T-cell (primary cell): ENCODE measurements around the gene UCK2. TPM values are rescaled to one million over a fixed set of nuclear protein-coding genes. Genes with fewer than 3 reads are reported as not detected.

Experiments used
- ATAC-seq, 4 experiments: fragments of 200-7000 bp in 3 of 4; fragments of 150-1000 bp in 1 of 4; cut with Tn5 transposase; replicated peaks in 1 of 4; 1 replicate in 3 of 4; 2 replicates in 1 of 4; pipeline ENCODE4 v1.10.0; 2021; ENCODE audit warnings: moderate library complexity in 3 of 4, mild to moderate bottlenecking in 2 of 4, moderate number of reproducible peaks in 1 of 4
- CTCF ChIA-PET, 2 donors: fragments of 300-600 bp; sonication (Branson Sonifier 250); formaldehyde crosslinking; loops; one replicate each; lab custom pipeline; 2022; ENCODE audit warnings: antibody characterized with exemption in 2 of 2; lab: Charles Lee
- POLR2A ChIA-PET, 2 donors: fragments of 300-600 bp; sonication (Branson Sonifier 250); formaldehyde crosslinking; loops; one replicate each; lab custom pipeline; 2022; ENCODE audit warnings: antibody characterized with exemption in 2 of 2; lab: Charles Lee
- DNase-seq, 35 experiments: peaks; one replicate each; pipeline versions ENCODE4 v3.0.0 to v3.0.0-alpha.2; 2013 to 2023
- H3K27ac ChIP-seq: one replicate; pipeline ENCODE4 v1.5.1; 2013; ENCODE audit warnings: low read length
- H3K27me3 ChIP-seq, 2 experiments: replicated peaks in 1 of 2; 1 replicate in 1 of 2; 2 replicates in 1 of 2; pipeline versions ENCODE4 v1.6.1 to v1.7.0; 2013; ENCODE audit warnings: low read length in 1 of 2, mixed read lengths in 1 of 2; ENCODE audit not compliant: control insufficient read depth in 2 of 2, insufficient read depth in 2 of 2; ENCODE audit errors: extremely low read depth in 1 of 2
- H3K36me3 ChIP-seq, 2 donors: 1 replicate in 1 of 2; 2 replicates in 1 of 2; pipeline versions ENCODE4 v1.6.1 to v1.7.0; 2013; ENCODE audit warnings: low read length in 1 of 2; ENCODE audit not compliant: control insufficient read depth in 2 of 2, insufficient read depth in 1 of 2; ENCODE audit errors: extremely low read depth in 1 of 2
- H3K4me1 ChIP-seq, 2 experiments: 1 replicate in 1 of 2; 2 replicates in 1 of 2; pipeline versions ENCODE4 v1.6.1 to v1.7.0; 2013; ENCODE audit warnings: low read length in 2 of 2, mixed read lengths in 1 of 2; ENCODE audit not compliant: insufficient read depth in 2 of 2, control insufficient read depth in 1 of 2; ENCODE audit errors: extremely low read depth in 1 of 2
- H3K4me3 ChIP-seq, 2 donors: 1 replicate in 1 of 2; 2 replicates in 1 of 2; pipeline versions ENCODE4 v1.5.1 to v1.7.0; 2013; ENCODE audit warnings: mild to moderate bottlenecking in 2 of 2, low read length in 1 of 2, moderate library complexity in 1 of 2; ENCODE audit not compliant: control insufficient read depth in 1 of 2; ENCODE audit errors: extremely low read depth in 1 of 2
- H3K9me3 ChIP-seq: 2 replicates; pipeline ENCODE4 v1.7.0; 2013
- H3K27ac Mint-ChIP-seq, 2 donors: one replicate each; pipeline ENCODE4 v1.8.0; 2020 to 2021; ENCODE audit warnings: mild to moderate bottlenecking in 2 of 2, mixed read lengths in 2 of 2
- H3K27me3 Mint-ChIP-seq, 2 donors: one replicate each; pipeline ENCODE4 v1.8.0; 2021 to 2022; ENCODE audit warnings: mixed read lengths in 2 of 2
- H3K36me3 Mint-ChIP-seq: one replicate; pipeline ENCODE4 v1.8.0; 2021; ENCODE audit warnings: mixed read lengths
- H3K4me1 Mint-ChIP-seq, 3 donors: one replicate each; pipeline ENCODE4 v1.8.0; 2020 to 2022; ENCODE audit warnings: mixed read lengths in 3 of 3, mild to moderate bottlenecking in 1 of 3
- H3K4me3 Mint-ChIP-seq, 3 donors: one replicate each; pipeline ENCODE4 v1.8.0; 2020 to 2022; ENCODE audit warnings: mild to moderate bottlenecking in 3 of 3, mixed read lengths in 3 of 3, moderate library complexity in 3 of 3
- H3K9me3 Mint-ChIP-seq, 3 donors: one replicate each; pipeline ENCODE4 v1.8.0; 2020 to 2022; ENCODE audit warnings: mixed read lengths in 3 of 3
- WGBS: methylation state at CpG from one replicate; pipeline ENCODE4 v1.1.5; 2013; ENCODE audit warnings: missing lambda C conversion rate; ENCODE audit not compliant: insufficient coverage; 5-methylcytosine and 5-hydroxymethylcytosine counted together
- total RNA-seq, 35 experiments: library from RNA in 6 of 35; stranded (reverse) in 6 of 35; fragments of 120-200 nt in 1 of 35; gene quantifications; one replicate each; pipeline versions ENCODE4 v1.2.1 to v1.2.4 and lab custom pipeline; 2013 to 2026

The UCK2 gene
- total RNA-seq, 5 donors from 2014 or later (not counting 1 experiment from before 2014, with no cell fraction given): 2.8 to 9.0 (median 6.9) TPM

DNA sequence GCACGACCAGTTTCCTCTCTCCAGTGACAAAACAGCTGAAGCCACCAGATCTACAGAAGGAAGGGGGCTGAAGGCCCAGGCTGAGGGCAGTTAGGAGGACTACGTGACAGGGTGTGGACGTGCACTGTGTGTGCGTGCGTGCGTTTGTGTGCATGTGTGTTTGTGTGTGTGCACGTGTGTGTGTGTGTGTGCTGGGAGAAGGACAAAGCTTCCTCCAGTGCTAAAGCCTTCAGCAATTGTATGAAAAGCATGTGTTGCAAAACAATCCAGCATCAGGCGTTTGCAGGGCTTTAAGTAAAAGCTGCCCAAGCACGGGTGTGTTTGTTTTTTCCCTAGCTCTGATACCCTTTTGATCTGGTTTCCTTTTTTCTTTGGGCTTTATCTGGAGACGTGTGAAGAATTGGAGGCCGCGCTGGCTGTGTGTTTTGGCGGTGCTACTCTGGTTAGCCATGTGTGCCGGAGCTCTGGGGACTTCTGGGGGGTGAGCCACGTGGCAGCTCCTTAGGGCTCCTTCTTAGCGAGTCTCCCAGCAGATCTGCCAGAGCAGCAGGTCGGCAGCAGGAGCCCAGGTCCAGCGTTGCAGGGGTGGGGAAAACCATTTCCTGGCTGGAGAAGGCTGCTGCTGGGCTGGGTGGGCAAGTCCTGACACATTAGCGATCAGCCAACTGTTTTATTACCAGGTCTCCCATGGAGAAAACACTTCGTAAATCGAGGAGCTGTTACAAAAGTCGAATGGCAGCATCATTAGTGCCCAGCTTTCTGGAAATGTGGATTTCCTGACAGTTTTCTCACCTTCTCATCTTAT, 73.4 kb downstream of the UCK2 start:
- H3K27me3 Mint-ChIP-seq: no peaks in the 10 kb centered on the region

DNA sequence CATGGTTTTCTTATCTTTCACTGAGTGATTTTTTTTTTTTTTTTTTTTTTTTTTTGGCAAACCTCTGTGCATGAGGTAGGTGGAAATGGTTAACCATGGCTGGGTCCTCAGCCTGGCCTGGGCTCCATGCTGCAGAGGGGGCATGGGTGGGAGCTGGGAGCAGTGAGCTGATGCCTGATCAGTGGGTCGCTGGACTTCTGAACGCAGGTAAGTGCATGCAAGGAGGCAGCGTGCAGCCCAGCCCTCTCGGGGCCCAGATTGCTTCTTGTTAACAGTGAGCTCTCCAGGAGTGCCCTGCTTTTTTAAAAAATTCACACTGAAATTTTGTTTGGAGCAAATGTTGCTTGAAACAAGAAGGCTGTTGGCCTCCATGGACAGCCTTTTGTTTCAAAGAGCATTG, 75.2 kb downstream of the UCK2 start:
- ChIA-PET POLR2A (no interaction called here), CTCF (interaction anchor here in 1 of 2 donors (0.7 kb wide), 1 partner anchor 22 kb away, joined by 3 read pairs; no protein-coding TSS in a partner anchor)
- Histone ChIP-seq H3K36me3 (no peaks in the 10 kb centered on the region), H3K4me1 (no peaks in the 10 kb centered on the region), H3K4me3 (no peak overlapping the region), H3K9me3 (no peaks in the 10 kb centered on the region), H3K27me3 (no peaks in the 10 kb centered on the region), H3K27ac (no peak overlapping the region)
- ATAC-seq (no peak), DNase-seq (no peak)
- Mint-ChIP-seq H3K9me3 (no peaks in the 10 kb centered on the region), H3K4me1 (peaks cover 0 to 5% (median 0%) of the 10 kb centered on the region in 3 donors), H3K36me3 (peaks cover 8% of the 10 kb centered on the region), H3K27me3 (no peaks in the 10 kb centered on the region), H3K27ac (no peak overlapping the region), H3K4me3 (no peak overlapping the region)
- 98% methylated on average over 4 of the region's 4 CpGs for WGBS

More for the DNA sequence above, 73.4 kb downstream of the UCK2 start:
- peaks cover 6% of the 10 kb centered on the region for H3K36me3 Mint-ChIP-seq
- H3K4me3 ChIP-seq: no peak overlapping the region
- 78% methylated on average over 18 of the region's 22 CpGs for WGBS
- H3K4me1 Mint-ChIP-seq: peaks cover 0 to 6% (median 5%) of the 10 kb centered on the region in 3 donors
- peaks cover 0 to 7% of the 10 kb centered on the region in 2 experiments for H3K4me1 ChIP-seq
- H3K27ac ChIP-seq: no peak overlapping the region
- H3K27ac Mint-ChIP-seq: no peak overlapping the region
- ATAC-seq (no peak), DNase-seq (no peak)
- H3K9me3 ChIP-seq: no peaks in the 10 kb centered on the region
- H3K9me3 Mint-ChIP-seq: no peaks in the 10 kb centered on the region
- no peak overlapping the region for H3K4me3 Mint-ChIP-seq
- CTCF ChIA-PET: interaction anchor here in 1 of 2 donors (1.1 kb wide), 1 partner anchor 24 kb away, joined by 3 read pairs; no protein-coding TSS in a partner anchor
- H3K36me3 ChIP-seq: no peaks in the 10 kb centered on the region
- POLR2A ChIA-PET: no interaction called here
- no peaks in the 10 kb centered on the region for H3K27me3 ChIP-seq

DNA sequence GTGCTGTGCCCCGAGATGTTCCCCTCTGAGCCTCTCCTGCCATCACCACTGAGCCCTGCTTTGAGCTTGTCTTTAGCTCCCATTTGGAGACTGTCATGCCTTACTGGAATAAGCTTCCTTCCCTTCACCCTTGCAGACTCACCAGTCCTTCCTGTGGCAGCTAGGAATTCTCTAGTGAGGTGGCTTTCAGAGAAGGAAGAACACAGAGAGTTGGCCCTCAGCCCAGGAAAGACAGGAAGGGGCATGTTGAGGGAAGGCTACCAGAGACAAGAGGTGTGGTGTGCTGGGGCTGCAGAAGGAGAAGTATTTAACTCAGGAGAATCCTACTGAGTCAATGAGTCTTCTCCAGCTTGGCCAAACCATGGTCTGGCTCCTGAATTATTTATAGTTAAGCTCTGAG, 76.3 kb downstream of the UCK2 start:
- no peak overlapping the region for H3K27ac Mint-ChIP-seq

GRCh38 chr1:165904948-165905347, 77.5 kb downstream of the UCK2 start:
- no peak overlapping the region for H3K4me3 Mint-ChIP-seq
- H3K4me3 ChIP-seq: no peak overlapping the region
- peaks cover 12% of the 10 kb centered on the region for H3K36me3 Mint-ChIP-seq
- POLR2A ChIA-PET: no interaction called here
- DNase-seq (no peak), ATAC-seq (no peak)
- no peak overlapping the region for H3K27ac ChIP-seq
- no peaks in the 10 kb centered on the region for H3K9me3 Mint-ChIP-seq
- H3K36me3 ChIP-seq: no peaks in the 10 kb centered on the region
- H3K9me3 ChIP-seq: no peaks in the 10 kb centered on the region
- no CpG with 5 or more reads among the region's 4 CpGs for whole genome bisulfite sequencing
- peaks cover 0 to 5% (median 0%) of the 10 kb centered on the region in 3 donors for H3K4me1 Mint-ChIP-seq
- H3K27ac Mint-ChIP-seq: no peak overlapping the region
- H3K4me1 ChIP-seq: no peaks in the 10 kb centered on the region
- H3K27me3 Mint-ChIP-seq: no peaks in the 10 kb centered on the region
- no peaks in the 10 kb centered on the region for H3K27me3 ChIP-seq
- CTCF ChIA-PET: interaction anchor here in 1 of 2 donors (1.0 kb wide), 1 partner anchor 8 kb away, joined by 3 read pairs; no protein-coding TSS in a partner anchor

More for the DNA sequence above, 76.3 kb downstream of the UCK2 start:
- Mint-ChIP-seq H3K4me1 (peaks cover 0 to 5% (median 0%) of the 10 kb centered on the region in 3 donors), H3K4me3 (no peak overlapping the region), H3K9me3 (no peaks in the 10 kb centered on the region), H3K27me3 (no peaks in the 10 kb centered on the region), H3K36me3 (peaks cover 12% of the 10 kb centered on the region)
- ATAC-seq: no peak
- Histone ChIP-seq H3K9me3 (no peaks in the 10 kb centered on the region), H3K4me1 (no peaks in the 10 kb centered on the region), H3K4me3 (no peak overlapping the region), H3K27ac (no peak overlapping the region), H3K36me3 (no peaks in the 10 kb centered on the region), H3K27me3 (no peaks in the 10 kb centered on the region)
- DNase-seq: no peak
- CTCF ChIA-PET: no interaction called here
- WGBS: 80% methylated on average over 1 of the region's 1 CpG
- POLR2A ChIA-PET: no interaction called here

DNA sequence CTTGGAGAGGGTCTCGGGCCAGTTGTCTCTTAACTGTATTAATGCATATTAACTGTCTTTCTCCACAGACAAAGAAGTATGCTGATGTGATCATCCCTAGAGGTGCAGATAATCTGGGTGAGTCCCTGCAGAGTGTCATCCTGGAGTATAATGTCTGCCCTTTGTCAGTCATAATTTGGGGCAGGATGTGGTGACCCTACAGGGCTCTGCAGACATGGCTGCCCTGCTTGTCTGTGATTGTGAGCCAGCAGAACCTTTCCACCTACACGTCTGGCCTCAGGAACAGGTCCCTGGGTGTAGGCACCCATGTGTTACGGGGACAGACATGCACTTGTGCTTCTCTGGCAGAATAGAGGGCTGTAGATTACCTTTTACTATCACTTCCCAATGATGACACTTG, 78.4 kb downstream of the UCK2 start:
- CTCF ChIA-PET: interaction anchor here in 1 of 2 donors (0.8 to 1.5 kb wide), 2 partner anchors 303 to 304 kb away, joined by 3 to 6 read pairs; no protein-coding TSS in a partner anchor
- no peaks in the 10 kb centered on the region for H3K27me3 ChIP-seq
- no peaks in the 10 kb centered on the region for H3K27me3 Mint-ChIP-seq
- no peak overlapping the region for H3K27ac Mint-ChIP-seq
- ATAC-seq (peak in 1 of 4 experiments; percentile 36), DNase-seq (no peak)
- H3K9me3 ChIP-seq: no peaks in the 10 kb centered on the region
- H3K36me3 Mint-ChIP-seq: peaks cover 12% of the 10 kb centered on the region
- no peaks in the 10 kb centered on the region for H3K36me3 ChIP-seq
- no peak overlapping the region for H3K4me3 ChIP-seq
- POLR2A ChIA-PET: no interaction called here
- H3K9me3 Mint-ChIP-seq: no peaks in the 10 kb centered on the region
- H3K27ac ChIP-seq: no peak overlapping the region
- WGBS: no CpG with 5 or more reads among the region's 3 CpGs
- no peak overlapping the region for H3K4me3 Mint-ChIP-seq
- no peaks in the 10 kb centered on the region for H3K4me1 ChIP-seq
- H3K4me1 Mint-ChIP-seq: peaks cover 0 to under 1% (median 0%) of the 10 kb centered on the region in 3 donors

GRCh38 chr1:165907256-165907857, 79.9 kb downstream of the UCK2 start:
- ATAC-seq: no peak
- H3K9me3 ChIP-seq: no peaks in the 10 kb centered on the region
- 89% methylated on average over 7 of the region's 13 CpGs for WGBS
- no peak overlapping the region for H3K27ac Mint-ChIP-seq
- no peak overlapping the region for H3K4me3 ChIP-seq
- DNase-seq: no peak
- H3K4me1 ChIP-seq: no peaks in the 10 kb centered on the region
- H3K4me1 Mint-ChIP-seq: no peaks in the 10 kb centered on the region
- ChIA-PET POLR2A (no interaction called here), CTCF (interaction anchor here (0.6 to 1.5 kb wide), 3 partner anchors 11 to 306 kb away, joined by 3 to 6 read pairs (median 4); no protein-coding TSS in a partner anchor)
- peaks cover 12% of the 10 kb centered on the region for H3K36me3 Mint-ChIP-seq
- H3K36me3 ChIP-seq: no peaks in the 10 kb centered on the region
- no peak overlapping the region for H3K27ac ChIP-seq
- H3K27me3 Mint-ChIP-seq: no peaks in the 10 kb centered on the region
- no peaks in the 10 kb centered on the region for H3K27me3 ChIP-seq
- no peak overlapping the region for H3K4me3 Mint-ChIP-seq
- H3K9me3 Mint-ChIP-seq: no peaks in the 10 kb centered on the region
